SK-N-MC (cell line): Measurements from ENCODE around the gene PIK3C2G.

Experiments
- EZH2 ChIP-seq: fragments of 200-600 bp; sonication (generic); IDR thresholded peaks from one replicate; pipeline ENCODE4 v1.6.1; 2017; ENCODE audit warnings: antibody characterized with exemption
- FOXP2 ChIP-seq: optimal IDR thresholded peaks from 2 replicates; pipeline ENCODE3; 2011; ENCODE audit warnings: mild to moderate bottlenecking, moderate library complexity; ENCODE audit not compliant: insufficient read depth; ENCODE audit errors: extremely low read length, control extremely low read depth
- POLR2AphosphoS5 ChIP-seq: IDR thresholded peaks from 2 replicates; pipeline ENCODE4 v1.6.1; 2012; ENCODE audit warnings: mild to moderate bottlenecking, low read depth, low read length, borderline replicate concordance

GRCh38 chr12:18296909-18297280, 35.6 kb downstream of the PIK3C2G start:
- TF ChIP-seq POLR2AphosphoS5: no peak
- no peak for TF ChIP-seq EZH2
- TF ChIP-seq FOXP2: no peak
